HG03439 (cell line): ENCODE results near the gene ZFP36L2.

Experiments used
- ATAC-seq: cut with Tn5 transposase; IDR thresholded peaks from one replicate; pipeline ENCODE4 v1.9.1; 2021; ENCODE audit warnings: mild to moderate bottlenecking, moderate library complexity; ENCODE audit not compliant: unreplicated experiment

Gene ZFP36L2

DNA sequence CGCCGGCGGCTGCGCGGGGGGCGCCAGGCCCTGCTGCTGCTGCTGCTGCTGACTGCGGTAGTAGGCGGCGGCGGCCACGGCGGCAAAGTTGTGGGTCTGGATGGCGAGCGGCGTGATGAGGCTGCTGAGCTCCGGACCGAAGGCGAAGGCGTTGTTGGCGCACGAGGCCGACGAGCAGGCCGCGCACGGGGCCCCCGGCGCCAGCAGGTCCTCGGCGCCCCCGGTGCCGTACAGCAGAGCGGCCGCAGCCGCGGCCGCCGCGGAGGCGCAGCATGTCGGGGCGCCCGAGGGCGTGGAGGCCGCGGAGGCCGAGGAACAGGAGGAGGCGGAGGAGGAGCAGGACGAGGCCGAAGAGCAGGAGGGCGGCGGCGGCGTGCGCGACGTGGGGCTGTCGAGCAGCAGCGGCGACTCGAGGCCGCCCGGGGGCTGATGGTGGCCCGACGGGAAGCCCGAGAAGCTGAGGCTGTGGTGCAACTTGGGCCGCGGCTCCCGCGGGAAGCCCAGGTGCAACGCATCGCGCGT lies 1.8 kb downstream of the ZFP36L2 start:
- no peak for ATAC-seq

DNA sequence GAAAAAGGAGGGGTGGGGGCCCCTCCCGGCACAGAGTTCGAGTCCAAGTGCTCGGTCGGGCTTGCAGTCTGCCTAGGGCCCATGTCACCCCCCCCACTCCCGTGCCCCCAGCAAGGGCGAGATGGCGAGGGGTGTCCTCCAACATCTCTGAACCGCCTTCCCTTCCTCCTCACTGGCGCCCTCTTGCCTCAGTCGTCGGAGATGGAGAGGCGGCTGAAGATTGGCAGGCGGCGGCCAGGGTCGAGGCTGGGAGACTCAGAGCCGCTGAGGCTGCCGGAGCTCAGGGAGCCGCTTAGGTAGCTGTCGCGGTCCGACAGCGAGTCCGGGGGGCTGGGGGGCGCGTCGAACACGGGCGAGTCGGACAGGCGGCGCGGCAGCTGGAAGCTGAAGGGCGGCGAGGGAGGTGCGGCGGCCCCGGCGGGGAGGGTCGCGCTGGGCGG lies 2.3 kb downstream of the ZFP36L2 start:
- ATAC-seq, result no peak

DNA sequence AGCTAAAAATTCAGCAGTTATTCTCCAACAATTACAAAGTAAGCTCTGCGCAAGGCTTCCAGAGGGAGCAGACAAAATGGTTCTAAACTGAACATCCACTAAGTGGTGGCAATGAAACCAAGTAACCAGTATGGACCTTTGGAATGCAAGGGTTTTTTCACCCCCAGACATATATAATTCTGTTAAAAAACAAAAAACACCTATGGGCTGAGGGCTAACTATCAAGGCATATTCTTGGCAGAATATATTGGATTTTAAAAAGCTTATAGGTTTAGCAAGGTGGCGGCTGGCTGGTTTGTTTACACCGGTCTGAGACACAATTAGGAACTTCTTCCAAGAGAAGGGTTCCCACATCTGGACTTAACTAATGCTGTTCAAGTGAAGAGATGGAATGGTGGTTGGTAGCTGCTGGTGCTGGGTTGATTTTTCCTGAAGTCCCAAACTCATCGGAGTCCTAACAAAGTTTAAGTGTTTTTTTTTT lies 2.8 kb downstream of the ZFP36L2 start:
- no peak for ATAC-seq

DNA sequence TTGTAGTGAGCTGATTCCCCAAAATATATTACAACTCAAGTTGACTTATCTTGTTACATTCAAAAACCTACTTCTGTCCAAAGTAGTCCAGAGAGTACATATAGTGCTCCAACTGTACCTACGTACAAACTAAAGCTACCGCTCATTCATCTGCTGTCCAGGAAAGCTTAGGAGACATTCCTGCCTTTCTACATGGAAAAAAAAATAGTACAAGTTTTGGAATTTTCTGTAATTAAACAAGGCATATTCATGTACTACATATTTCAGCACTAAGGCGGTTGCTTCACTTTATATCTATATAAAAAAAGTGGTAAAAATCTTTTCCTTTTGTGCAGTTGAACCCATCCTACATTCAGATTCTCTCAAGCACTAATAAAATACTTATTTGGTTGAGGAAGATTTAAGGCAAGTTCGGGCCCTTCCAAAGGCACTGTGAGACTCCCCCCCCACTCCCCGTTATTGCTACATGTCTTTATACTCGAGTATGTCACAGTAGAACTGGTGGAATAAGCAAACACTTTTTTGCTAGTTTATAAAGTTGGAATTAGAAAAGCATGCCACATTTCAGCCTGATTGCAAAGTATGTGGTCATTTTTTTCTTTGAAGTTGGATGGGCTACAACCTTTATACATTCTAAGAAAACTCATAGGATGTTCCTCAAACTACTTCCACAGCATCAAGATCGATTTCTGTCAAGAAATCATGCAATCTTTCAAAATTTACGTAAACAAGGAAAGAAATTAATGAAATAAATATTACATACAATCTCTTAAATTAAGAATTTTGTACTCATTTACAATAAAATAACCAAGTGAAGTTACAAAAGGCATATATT lies 3.7 kb downstream of the ZFP36L2 start:
- no peak for ATAC-seq

DNA sequence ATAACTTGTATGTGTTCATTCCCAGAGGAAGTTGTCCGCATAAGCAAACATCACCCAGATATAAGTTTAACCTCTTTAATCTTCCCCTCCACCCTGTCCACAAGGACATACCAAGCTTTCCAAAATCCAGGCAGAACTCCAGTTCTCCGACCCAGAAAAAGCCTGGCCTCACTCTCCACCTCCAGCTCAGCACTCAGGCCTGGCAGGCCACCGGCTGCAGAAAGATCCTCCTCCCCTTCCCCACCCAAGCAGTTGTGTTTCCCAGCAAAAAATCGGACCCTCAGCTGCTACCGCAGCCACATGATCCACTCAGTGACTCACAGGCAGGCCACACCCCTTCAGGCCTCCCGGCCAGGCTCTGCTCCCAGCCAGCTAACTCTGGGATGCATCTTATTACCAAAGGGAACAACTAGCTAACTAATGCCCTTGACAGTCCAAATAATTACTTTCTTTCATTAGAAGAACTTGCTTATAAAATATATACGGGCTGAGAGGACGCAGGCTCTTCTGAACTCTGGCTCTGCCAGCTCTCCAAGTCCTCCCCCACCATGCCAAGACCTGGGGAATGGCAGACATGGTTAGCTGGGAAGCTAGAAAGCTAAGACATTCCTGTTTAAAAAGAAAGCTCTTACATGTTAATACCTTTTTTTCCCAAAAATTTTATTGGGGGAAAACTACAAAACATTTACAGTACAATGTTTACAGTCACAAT lies 4.5 kb downstream of the ZFP36L2 start:
- no peak for ATAC-seq

DNA sequence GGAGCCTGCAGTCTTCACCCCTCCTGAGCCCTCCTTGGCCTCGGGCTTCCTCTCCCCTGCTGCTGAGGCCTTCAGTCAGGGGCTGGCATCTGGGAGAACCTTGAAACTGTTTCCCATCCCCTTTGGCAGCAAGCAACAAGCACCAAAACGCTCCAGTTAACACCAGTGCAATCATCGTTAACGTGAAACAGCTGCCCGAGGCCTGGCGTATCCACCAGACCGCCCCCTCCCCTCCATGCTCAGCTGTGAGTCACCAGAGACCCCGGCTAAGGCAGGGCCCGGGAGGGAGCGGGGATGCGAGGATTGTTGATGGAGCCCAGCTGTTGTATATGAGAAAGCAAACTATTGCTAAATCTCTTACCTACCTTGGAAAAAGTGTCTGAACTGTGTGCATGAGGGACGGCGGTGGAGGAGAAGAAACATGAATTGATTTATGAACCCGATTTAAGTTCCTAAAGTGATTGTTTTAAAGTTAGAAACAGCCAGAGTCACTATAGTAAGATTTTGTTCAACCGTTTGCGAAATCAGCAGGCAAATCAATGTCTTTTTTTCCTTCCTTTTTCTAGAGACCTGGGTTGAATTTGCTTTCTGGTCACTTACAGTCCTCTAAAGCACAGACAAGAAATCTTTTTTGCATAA lies 5.2 kb downstream of the ZFP36L2 start:
- ATAC-seq, result no peak

DNA sequence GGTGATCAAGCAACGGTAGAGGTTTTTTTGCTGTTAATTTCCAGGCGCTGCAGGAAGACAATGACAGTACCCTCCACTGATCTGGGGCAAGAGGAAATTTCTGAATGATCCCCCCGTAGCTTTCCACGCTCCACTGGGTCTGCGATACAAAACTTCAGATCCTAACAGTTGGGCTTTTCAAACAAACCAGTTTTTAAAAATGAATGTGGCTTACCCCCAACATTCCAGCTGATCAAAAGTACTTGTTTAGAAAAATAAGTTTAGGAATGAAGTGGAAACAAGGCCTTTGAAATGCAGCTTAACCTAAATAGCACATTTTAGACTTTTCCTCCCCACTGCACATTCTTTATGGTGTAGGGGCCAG lies 5.7 kb downstream of the ZFP36L2 start:
- ATAC-seq, result no peak

DNA sequence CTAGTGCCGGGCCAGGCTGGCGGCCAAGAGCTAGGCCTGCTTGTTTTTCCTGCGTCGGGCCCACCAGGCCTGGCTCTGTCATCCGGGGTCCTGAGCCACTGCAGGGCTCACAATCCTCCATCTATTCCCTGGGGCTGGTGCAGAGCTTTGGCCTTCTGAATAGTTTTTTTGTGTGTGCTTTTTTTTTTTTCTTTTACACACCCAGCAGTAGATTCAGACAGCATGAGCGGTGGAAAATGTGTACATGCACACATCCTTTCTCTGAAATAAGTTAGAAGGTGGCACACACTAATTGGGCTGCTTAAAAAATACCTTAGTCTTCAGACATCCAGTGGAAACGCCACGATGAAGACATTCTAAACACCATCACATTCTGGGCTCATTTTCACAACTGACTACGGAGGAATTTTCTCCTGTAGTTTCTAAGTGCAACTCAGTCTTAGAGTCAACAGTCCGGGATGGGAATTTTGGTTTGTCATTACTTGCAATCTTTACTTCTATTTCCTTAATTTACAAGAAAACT lies 6.1 kb downstream of the ZFP36L2 start:
- ATAC-seq, result no peak

DNA sequence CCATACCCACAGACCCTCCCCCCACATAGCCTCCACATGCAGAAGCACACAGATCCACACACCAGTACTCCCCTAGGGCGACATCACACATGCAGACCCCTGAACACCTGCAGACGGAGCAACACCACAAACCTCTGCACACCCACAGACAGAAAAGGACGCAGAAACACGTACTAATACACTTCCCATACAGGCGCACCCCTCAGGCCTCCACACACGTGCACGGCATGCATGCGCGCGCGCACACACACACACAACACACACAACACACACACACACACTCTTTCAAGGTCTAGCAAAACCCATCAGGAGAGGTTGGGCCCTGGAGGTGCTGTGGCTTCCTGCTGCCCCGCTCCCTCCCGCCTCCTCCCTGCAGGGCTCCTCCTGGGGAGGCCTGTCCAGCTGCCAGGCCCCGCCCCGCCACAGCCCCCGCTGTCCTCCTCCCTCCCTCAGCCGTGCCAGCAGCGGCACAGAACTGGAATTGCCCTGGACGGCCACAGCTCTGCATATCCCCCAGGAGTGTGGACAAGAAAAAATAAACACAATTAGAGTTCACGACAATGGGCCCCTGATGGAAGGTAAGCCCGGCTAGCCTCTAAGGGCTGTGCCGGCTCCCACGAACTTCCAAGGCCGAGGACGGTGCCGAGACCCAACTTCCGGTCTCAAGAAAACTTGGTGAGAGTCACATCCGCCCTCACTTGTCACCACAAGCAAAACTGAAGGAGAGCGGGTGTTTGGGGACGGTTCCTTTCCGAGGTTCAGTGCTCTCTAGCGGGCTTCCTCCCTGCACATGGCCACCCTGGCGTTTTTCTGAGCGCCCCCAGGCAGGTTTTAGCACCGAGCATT lies 6.8 kb downstream of the ZFP36L2 start:
- ATAC-seq, result peak; percentile 48

DNA sequence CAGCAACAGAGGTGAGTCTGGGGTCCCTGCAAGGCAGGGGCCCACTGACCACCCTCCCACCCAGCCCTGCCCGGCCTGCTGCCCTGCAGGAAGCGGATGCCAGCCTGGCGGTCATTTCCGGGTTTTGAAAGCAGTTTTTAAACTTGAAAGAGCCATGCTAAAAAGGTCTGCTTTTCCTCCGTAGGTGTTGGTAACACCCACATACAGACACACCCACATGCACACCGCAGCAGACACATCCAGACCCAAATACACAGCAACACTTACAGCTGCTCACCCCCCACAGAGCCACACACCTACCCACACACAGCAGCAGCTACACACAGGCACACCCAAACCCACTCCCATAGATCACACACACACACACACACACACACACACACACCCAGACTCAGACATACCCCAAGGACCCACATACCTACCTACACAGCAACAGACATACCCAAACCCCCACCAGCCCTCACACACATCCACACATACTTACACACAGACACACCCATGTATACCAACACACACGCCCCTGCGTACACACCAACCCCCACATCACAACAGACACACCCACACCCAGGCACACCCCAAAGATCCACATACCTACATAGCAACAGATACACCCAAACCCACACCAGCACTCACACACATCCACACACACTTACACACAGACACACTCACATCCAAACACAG lies 7.6 kb downstream of the ZFP36L2 start:
- peak; percentile 36 for ATAC-seq

DNA sequence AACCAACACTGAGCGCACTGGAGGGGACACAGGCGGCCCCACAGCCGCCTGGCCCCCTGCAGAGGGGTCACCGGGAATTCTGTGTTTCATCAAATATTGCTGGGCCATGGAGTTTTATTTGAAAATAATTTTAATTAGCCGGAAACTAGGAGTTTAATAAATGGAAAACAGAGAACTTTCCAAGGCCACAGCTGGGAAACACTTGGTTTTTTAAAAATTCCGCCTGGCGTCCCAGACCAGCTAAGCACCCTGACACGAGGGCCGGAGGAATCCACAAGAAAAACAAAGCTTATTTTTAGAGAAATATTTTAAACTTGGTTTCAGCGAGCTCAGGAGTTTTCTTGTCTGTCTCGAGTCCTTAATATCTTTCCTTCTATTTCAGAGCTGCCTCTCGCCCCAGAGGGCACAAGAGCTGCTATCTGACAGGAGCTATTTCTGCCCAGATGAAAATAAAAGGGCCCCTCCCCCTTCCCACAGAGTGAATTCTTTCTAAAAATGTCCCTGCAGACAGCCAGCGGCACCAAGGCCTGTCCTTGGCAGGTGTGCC lies 8.2 kb downstream of the ZFP36L2 start:
- no peak for ATAC-seq

DNA sequence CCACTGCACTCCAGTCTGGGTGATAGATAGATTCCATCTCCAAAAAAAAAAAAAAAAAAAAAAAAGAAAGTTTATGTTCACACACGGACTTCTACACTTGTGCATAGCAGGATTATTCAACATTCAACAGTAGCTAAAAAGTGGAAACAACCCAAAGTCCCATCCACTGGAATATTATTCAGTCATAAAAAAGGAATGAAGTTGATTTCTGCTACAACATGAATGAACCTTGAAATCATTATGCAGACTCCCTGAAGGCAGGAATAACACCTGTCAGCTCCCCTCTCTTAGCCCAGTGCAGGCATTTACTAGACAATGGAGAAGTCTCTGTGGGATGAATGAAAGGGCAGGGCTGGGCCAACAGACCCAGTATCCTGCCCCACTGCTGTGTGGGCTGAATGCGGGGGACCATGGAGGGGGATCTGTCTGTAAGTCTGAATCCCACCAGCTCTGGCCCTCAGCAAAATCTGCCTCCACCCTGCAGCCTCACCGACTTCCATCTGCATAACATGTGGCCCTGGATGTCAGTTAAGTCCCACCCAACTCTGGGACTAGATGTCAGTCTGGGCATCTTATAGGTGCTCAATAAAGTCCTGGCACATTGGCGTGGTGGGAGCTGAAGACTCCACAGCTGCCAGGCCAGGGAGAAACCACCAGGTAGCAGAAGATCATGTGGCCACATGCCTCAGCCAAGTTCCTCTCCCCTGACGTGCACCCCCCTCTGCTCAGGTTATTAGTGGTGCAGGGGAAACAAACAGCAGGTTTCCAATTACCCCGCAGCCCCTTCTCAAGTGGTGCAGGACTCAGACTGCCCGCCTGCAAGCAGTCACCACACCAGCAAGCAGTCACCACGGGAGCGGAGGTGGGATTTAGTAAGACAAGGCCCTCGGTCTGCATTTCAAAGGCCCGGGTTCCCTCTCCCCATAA lies 8.9 kb downstream of the ZFP36L2 start:
- no peak for ATAC-seq

DNA sequence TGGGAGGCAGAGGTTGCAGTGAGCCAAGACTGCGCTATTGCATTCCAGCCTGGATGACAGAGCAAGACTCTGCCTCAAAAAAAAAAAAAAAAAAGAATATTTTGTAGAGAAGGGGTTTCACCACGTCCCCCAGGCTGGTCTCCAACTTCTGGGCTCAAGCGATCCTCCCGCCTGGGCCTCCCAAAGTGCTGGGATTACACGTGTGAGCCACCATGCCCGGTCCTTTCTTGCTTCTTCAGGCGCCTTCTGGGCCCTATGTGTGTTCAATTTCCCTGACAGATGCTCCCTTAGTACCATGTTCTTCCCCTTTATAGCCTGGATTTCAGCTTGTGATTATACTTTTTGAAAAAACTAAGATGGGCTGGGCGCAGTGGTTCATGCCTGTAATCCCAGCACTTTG lies 9.8 kb downstream of the ZFP36L2 start:
- ATAC-seq, result no peak

DNA sequence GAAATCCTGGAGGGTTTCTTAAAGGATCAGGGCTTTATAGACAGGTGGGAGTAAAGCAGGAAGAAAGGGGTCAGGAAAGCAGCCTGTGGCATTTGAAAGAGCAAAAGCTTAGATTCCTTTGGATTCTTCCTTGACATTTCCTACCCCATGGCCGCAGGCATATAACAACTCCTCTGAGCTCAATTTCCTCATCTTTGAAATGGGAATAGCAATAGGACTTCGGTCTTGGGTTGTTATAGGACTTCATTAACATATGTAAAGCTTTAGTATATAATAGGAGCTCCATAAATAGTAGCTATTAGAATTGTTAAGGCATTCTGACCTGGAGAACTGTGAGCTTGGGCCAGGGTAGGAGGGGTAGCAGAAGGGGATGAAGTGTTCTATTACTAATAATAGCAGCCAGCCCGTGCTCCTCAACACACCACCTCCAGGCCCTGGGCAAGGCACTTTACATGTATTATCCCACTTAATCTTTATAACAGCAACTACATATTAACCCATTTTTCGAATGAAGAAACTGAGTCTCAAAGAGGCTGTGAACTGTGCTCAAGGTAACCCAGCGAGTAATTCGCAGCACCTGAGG lies 10.6 kb downstream of the ZFP36L2 start:
- ATAC-seq, result no peak

DNA sequence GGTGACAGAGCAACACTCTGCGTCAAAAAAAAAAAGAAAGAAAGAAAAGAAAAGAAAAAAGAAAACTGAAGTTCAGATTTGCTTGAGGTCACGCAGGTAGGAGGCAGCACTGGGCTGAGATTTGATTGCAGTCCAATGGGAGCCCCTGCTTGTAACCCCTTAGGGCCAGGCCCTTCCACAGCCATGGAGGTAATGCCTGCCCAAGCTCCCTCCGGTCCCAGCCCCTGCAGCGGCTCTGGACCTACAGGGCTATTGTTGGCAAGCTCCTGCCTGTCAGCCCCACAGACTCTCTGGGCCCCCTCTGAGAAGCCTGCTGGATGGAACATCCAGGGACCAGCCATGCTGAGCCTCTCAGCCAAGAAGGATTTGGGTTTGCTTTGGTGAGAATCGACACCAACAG lies 12.2 kb downstream of the ZFP36L2 start:
- no peak for ATAC-seq

DNA sequence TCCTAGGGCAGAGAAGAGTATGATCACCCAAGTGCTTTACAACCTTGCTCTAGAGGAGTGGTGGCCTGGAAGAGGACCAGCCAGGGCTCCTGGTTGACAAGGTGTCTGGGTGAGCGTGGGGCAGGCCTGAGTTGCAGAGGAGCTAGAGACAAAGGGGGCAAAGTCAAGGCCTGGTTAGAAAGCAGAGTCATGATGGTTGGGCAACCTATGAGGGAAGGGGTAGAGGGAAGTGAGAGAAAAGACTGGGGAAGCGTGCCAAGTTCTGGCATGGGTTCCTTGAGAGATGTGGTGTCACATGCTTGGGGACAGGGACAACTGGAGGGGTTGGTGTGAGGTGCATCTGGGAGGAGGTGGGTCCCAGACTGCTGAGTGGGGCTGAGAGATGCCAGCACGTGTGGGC lies 13.5 kb downstream of the ZFP36L2 start:
- ATAC-seq, result no peak

DNA sequence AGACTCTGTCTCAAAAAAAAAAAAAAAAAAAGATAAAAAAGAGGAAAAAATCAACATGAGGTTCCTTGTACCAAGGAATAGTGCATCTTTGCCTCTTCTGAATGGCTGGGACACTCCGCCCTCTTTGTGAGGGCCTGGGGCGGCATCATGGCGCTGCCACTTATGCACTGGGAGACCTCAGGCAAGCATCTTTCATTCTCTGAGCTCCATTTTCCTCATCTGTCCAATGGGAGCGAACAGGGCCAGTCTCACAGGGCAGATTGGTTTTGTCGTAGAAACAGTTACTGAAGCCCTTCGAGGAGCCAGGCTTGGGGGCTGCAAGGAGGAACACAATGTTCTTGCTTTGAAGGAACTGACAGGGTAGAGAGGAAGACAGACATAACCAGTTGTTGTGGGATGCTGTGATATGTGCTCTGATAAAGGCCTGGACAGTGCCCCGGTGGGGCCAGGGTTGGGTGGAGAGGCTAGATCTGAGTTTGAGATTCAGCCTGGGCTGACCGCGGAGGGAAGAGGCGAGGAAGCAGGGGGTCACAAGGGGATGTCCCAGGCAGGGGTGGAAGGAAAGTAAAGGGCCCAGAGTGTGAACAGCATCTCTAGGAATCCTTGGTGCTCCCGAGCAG lies 14.1 kb downstream of the ZFP36L2 start:
- ATAC-seq, result no peak
